Measurements from ENCODE around the gene FBXO2.

FBXO2 gene

DNA sequence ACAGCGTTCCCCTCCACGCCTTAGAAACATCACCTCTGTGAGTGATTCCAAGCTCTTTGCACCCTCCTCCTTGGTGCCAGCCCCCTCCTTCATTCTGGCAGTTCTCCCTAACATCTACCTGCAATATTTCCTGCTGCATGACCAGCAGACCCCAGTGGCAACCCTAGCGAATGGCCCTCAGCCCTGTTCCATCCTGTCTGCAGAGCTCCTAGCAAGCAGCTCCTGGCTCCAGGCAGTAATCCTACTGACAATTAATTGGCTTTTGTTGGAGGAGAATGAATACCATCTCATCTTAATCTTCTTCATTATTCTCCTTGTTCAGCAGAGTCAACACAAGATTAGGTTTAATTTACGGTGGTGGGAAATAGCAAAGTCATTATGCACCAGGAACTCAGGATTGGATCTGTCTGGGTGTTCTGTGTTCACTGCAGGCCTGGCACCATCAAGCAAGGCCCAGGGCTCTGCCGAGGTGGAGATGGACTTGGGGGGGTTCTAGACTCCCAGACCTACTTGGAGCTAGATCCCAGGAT lies 12.4 kb downstream of the FBXO2 start:
- TF ChIP-seq GATA1 (IDR thresholded peaks at IDR 0.05; ENCODE audit: low read depth, low read length) (no peak), POLR2A (IDR thresholded peaks at IDR 0.05; ENCODE audit: low read length) (no peak)
- no peak for DNase-seq

DNA sequence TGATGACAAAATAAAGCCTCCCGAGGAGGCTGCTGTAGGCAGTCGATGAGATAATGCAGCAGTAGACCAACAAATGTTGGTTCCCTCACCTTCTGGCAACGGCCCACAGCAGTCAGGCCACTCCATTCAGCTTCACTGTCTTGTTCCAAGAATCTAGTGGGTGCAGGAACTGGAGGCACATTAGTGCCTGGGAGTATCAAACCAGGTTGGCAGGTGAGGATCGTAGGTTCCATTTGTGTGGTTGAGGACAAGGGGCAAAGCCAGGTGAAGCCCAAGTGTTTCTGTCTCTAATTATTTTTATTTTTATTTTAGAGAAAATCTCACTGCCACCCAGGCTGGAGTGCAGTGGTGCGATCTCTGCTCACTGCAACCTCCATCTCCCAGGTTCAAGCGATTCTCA lies 13.3 kb downstream of the FBXO2 start:
- DNase-seq = no peak
- TF ChIP-seq GATA1 (IDR thresholded peaks at IDR 0.05; ENCODE audit: low read depth, low read length) = no peak
- TF ChIP-seq POLR2A (IDR thresholded peaks at IDR 0.05; ENCODE audit: low read length) = no peak

DNA sequence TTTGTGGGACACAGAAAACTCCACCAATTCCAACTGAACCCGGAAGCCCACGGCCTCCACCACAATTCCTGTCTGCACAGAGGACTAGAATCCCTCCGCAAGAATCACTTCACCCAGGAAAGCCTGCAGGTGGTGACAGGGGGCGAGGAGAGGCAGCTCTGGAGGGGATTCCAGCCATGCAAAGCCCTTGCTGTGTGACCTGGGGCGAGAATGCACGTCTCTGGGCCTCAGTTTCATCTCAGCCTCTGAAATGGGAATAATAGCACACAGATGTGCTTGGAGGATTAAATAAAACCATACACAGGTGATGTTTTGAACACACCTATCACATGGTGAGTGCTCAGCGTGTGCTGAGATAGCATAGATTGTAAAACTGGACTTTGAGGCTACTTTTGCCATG lies 14.1 kb downstream of the FBXO2 start:
- no peak for TF ChIP-seq POLR2A (IDR thresholded peaks at IDR 0.05; ENCODE audit: low read length)
- no peak for DNase-seq

DNA sequence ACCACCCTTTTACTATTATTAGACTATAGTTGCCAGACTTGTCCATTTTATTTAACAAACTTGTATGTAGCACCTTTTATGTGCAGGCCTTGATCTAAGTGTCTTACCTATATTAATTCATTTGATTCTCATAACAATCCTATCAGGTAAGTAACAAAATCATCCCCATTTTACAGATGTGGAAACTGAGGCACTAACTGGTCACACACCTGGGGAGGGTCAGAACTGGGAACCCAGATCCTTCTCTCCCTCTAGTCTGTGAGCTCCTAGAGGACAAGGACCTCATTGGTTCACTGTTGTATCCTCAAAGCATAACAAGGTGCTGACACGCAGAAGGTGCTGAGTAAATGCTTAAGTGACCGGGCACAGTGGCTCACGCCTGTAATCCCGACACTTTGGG lies 14.9 kb downstream of the FBXO2 start:
- TF ChIP-seq GATA1 (IDR thresholded peaks at IDR 0.05; ENCODE audit: low read depth, low read length) (no peak), POLR2A (IDR thresholded peaks at IDR 0.05; ENCODE audit: low read length) (no peak)
- DNase-seq = no peak

DNA sequence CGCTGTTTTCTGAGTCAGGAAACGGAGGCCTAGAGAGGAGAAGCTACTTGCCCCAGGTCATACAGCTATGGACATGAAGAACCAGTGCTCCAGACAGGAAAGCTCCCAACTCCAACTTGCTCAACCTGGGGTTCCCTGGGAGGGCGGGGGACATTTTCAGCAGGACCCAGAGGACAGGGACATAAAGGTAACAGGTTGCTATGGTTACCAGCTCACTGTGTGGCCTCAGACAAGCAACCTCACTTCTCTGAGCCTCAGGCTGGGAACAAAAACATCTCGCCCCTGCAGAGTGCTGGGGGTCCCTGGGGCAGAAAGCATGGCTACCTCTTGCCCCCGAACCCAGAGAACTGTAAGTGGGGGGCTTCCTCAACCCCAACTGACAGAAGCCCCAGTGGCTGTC lies 16.1 kb downstream of the FBXO2 start:
- no peak for TF ChIP-seq POLR2A (IDR thresholded peaks at IDR 0.05; ENCODE audit: low read length)
- TF ChIP-seq GATA1 (IDR thresholded peaks at IDR 0.05; ENCODE audit: low read depth, low read length) = no peak
- no peak for DNase-seq

DNA sequence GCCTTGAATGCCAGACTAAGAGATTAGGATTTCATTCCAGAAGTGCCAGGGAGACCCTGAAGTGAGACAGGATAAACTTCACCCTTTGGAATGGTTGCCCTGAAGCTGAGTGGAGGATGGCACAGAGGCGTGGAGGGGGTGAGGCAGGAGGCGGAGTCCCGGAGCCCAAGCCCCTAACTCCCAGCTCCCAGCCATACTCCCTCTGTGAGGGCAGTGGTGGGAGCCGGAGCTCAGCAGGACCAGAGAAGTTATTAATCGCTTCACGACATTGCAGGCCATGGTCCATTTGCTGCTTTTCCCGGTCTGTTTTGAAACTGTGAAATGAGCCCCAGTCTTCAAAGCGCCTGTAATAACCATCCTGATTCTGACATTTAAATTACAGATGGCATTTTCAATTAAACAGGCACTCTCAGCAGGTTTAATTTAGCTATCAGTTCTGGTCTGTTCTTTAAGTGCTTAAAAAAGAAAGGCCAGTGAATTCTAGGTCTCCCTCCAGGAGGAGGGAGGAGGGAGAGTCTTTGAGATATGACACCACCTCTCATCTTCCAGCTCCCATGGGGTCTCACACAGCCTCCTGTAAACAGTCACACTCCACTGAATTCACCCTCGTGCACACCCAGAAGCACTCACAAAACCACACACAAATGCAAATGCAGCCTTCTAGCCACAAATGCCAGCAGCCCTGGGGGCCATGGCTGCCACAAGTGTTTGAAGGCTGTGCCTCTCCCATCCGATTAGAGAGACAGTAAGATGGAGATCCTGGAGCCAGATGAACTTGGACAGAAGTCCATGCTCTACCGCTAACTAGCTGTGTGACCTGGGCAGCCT lies 19.6 kb downstream of the FBXO2 start:
- DNase-seq = no peak
- TF ChIP-seq GATA1 (IDR thresholded peaks at IDR 0.05; ENCODE audit: low read depth, low read length) (no peak), POLR2A (IDR thresholded peaks at IDR 0.05; ENCODE audit: low read length) (no peak)

DNA sequence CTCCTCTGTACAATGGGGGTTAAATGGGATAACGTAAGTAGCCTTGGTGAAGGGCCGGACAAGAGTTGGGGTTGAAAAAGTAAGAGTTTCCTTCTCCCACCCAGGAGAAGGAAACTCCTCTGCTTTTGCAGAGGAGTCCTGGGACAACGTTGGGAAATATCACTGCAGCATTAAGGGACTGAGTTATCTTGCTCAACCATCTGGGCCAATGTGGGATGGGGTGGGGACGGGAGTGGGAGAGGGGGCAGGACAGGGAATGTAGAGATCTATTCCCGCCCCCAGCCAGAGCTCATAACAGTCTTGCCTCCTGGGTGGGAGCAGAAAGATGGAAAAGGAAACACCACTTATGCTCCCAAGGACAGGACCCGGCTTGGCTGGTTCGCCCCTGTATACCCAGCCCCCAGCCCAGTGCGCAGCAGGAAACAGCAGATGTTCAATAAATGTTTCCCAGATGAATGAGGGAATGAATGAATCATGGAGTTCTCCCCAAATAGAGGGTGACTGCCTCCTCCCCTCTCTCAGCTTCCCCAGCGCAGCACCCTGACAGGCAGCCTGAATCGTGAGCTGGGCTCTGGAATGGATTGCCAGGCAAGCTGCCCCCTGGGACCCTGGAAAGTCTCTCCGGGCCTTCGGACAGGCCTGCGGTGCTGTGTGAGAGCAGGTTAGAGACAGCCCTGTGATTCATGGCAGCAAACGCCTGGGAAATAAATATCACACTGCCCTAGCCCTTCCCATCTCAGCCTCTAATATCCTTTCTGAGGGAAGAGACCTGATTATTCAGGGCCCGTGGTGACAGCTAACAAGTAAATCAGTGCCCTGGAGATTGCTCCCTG lies 24.8 kb downstream of the FBXO2 start:
- DNase-seq = no peak
- TF ChIP-seq GATA1 (IDR thresholded peaks at IDR 0.05; ENCODE audit: low read depth, low read length) = no peak
- TF ChIP-seq POLR2A (IDR thresholded peaks at IDR 0.05; ENCODE audit: low read length) = no peak

DNA sequence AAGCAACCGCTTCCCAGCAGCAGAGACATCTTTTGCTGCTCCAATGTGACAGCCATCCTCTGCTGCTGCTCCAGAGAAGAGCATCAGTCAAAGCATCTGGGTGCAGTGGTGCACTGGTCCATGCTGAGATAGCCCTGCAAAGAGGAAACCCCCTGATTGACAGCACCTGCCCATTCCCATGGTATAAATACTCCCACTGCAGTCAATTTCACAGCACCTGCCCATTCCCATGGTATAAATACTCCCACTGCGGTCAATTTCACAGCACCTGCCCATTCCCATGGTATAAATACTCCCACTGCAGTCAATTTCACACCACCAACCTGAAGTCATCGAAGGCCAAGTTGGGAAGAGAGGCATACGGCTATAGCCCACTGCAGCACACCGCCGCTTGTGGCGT lies 25.5 kb downstream of the FBXO2 start:
- no peak for DNase-seq
- TF ChIP-seq GATA1 (IDR thresholded peaks at IDR 0.05; ENCODE audit: low read depth, low read length) (no peak), POLR2A (IDR thresholded peaks at IDR 0.05; ENCODE audit: low read length) (no peak)

DNA sequence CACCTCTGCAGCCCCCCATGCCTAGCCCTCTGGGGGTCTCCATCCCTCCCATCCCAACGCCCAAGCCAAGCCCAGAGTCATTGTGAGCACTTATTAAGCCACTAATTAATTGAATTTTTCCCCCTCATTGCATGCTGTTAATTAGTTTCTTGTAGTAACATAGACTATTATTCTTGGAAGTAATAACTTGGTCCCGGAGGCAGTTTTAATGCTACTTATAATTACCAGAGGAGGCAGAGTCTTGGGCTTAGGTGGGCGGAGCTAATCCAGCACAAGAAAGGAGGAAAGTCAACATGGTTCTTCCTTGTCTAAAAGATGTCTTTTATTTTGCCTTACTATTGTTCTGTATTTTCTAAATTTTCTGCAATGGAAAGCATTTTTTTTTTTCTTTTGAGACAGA lies 27.7 kb downstream of the FBXO2 start:
- no peak for TF ChIP-seq POLR2A (IDR thresholded peaks at IDR 0.05; ENCODE audit: low read length)
- no peak for TF ChIP-seq GATA1 (IDR thresholded peaks at IDR 0.05; ENCODE audit: low read depth, low read length)
- no peak for DNase-seq

DNA sequence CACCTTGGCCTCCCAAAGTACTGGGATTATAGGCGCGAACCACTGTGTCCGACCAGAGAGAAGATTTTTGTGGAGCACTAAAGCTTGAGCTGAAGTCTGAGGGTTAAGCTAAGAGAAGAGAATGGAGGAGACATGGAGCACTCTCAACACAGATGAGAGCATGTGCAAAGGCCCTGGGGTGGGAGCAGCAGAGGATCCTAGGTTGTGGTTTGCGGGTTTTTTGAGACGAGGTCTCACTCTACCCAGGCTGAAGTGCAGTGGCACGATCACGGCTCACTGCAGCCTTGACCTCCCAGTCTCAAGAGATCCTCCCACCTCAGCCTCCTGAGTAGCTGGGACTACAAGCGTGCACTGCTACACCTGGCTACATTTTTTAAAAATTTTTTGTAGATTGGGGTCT lies 30.5 kb downstream of the FBXO2 start:
- no peak for DNase-seq
- TF ChIP-seq POLR2A (IDR thresholded peaks at IDR 0.05; ENCODE audit: low read length) (no peak), GATA1 (IDR thresholded peaks at IDR 0.05; ENCODE audit: low read depth, low read length) (no peak)

DNA sequence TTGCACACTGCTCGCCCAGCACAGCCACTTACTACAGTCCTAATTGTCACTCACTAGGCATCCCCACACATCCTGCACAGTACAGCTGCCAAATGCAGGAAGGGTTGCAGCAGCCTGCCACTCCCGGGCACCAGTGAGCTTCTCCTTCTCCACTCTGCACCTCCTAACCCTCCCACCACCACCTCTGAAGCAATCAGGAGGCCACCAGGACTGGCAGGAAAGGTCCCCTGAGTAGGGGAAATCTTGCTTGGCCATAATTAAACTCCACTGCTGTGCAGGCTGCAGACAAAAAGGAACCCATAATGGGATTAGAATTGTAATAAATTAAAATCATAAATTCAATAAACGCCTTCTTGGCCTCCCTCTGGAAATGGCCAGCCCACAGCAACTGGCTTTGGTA lies 31.8 kb downstream of the FBXO2 start:
- DNase-seq = no peak
- TF ChIP-seq GATA1 (IDR thresholded peaks at IDR 0.05; ENCODE audit: low read depth, low read length) (no peak), POLR2A (IDR thresholded peaks at IDR 0.05; ENCODE audit: low read length) (no peak)

DNA sequence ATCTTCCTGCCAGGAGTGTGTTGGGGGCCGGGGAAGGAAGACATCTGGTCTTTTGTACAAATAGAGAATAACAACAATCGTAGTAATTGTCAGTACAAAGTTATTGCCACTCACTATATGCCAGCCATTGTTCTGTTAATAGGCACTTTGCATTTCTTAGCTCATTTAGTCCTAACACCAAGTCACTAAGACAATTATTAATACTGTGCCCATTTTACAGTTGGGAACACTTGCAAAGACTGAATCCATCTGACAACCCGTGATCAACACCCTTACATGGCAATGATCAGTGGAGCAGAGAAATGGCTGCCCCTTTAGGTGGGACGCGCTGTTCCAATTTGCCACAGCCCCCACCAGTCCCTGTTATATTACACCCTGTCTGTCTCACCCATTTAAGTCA lies 33.3 kb downstream of the FBXO2 start:
- TF ChIP-seq GATA1 (IDR thresholded peaks at IDR 0.05; ENCODE audit: low read depth, low read length) (no peak), POLR2A (IDR thresholded peaks at IDR 0.05; ENCODE audit: low read length) (no peak)
- DNase-seq = no peak

DNA sequence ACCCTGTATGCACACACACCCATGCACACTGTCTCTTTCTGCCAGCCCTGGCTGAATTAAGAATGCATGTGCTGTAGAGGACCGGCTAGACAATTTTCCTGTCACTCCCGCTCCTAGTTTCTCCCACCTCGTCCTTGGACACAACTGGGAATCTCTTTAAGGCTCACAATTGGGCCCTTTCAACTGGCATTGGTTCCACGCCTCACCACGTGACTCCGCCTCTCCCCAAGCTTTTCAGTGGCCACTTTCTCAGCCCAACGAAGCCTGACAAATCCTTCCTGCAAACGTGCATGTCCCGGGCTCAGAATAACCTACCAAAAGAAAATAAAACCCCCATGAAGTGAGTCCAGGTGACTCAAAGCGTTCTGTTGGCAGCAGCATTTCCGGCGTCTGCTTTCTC lies 33.8 kb downstream of the FBXO2 start:
- no peak for DNase-seq
- TF ChIP-seq GATA1 (IDR thresholded peaks at IDR 0.05; ENCODE audit: low read depth, low read length) (no peak), POLR2A (IDR thresholded peaks at IDR 0.05; ENCODE audit: low read length) (no peak)

DNA sequence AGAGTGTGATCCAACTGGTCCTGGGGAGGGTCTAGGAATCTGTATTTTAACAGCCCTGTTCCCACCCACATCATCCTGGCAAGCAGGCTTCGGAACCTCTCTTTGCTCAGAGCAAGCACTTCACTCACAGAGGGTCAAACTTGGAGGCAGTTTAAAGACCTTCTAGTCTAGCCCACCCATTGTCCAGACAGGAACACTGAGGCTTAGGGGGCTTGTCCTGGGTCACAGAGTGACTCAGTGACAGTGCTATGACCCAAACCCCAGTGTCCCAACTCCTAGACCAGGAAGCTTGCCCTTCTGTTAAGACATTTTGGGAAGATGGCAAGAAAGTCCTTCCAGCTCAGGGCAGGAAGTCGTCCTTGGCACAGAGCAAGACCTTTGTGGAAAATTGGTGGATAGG lies 36.5 kb downstream of the FBXO2 start:
- no peak for DNase-seq
- TF ChIP-seq POLR2A (IDR thresholded peaks at IDR 0.05; ENCODE audit: low read length) (no peak), GATA1 (IDR thresholded peaks at IDR 0.05; ENCODE audit: low read depth, low read length) (no peak)

All from erythroblast (primary cell).